HG02943 (cell line): ENCODE results near the gene ANAPC5.
"Not testable (repeated sequence)": the region's sequence is repeated elsewhere in the genome, so short reads cannot be mapped to it uniquely, and the experiment has no call there.

ENCODE experiments used
- ATAC-seq: cut with Tn5 transposase; IDR thresholded peaks from one replicate; pipeline ENCODE4 v1.9.1; 2021; ENCODE audit warnings: mild to moderate bottlenecking, low read depth, moderate library complexity; ENCODE audit not compliant: unreplicated experiment

ANAPC5 gene

DNA sequence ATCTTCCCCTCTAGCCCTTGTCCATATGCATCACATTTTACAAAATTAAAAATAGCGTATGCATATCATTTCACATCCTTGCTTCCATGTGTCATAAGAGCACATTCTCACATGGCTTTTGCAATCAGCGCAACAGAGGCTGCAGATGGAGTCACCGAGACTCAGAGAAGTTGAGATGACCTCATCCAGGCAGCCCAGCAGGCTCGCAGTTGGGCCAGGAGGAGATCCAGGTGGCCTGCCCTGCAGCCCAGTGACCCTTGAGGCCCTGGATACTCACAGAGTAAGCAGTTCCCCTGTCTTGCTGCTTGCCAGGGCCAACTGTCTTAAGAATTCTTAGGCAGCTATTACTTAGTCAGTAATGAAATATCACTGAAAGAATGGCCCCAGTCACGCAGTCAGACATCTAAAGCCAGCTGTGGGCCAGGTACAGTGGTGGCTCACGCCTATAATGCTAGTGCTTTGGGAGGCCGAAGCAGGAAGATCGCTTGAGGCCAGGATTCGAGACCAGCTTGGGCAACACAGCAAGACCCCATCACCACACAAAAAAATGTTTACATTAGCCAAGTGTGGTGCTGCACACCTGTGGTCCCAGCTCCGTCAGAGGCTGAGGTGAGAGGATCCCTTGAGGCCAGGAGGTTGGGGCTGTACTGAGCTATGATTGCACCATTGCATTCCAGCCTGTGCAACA lies 64.8 kb downstream of the ANAPC5 start:
- ATAC-seq: no peak

DNA sequence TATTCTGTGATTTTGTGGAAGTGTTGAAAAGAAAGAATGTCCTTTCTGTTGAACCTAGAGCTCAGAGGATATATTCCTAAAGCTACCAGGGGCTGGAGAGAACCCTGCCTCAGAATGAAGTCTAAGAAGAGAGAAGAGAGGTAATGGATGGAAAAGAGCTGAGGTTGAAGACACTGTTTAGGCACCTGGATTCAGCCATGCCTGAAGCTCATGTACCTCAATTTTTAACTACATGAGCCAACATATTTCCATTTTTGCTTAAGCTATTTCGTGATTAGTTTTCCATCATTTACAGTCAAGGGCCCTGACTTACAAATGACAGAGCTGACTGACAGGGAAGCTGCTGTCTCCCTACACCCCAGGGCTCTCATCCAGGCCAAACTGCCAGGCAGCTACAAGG lies 66.4 kb downstream of the ANAPC5 start:
- ATAC-seq: no peak

DNA sequence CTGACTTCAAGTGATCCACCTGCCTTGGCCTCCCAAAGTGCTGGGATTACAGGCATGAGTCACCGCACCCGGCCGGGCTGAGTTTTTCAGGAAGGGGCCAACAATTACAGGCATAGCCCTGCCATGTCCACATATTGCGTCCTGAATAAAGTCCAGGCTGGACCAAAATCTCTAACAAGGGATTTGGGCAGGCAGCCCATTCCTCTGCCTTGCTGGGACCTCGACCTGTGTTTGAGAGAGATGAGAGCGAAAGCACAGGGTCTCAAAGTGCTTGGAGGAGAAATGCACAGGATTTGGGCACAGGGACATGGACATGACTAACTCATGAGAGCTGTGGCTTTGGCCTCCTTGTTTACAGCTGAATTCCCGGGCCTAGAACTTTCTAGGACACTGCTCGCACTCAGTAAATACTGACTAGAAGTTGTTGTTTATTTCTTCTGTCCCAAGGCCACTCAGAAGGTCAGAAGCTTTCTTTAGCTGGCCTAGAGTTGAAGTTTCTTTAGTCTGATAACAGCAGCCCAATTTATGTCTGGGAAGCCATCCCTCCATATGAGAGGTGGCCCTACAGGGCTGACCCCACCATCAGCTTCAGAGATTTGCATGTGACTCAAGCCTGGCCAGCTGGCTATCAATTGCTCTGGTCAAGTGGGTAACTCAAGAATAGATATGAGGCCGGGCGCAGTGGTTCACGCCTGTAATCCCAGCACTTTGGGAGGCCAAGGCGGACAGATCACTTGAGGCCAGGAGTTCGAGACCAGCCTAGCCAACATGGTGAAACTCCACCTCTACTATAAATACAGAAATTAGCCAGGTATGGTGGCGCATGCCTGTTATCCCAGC lies 67.4 kb downstream of the ANAPC5 start:
- ATAC-seq: no peak

DNA sequence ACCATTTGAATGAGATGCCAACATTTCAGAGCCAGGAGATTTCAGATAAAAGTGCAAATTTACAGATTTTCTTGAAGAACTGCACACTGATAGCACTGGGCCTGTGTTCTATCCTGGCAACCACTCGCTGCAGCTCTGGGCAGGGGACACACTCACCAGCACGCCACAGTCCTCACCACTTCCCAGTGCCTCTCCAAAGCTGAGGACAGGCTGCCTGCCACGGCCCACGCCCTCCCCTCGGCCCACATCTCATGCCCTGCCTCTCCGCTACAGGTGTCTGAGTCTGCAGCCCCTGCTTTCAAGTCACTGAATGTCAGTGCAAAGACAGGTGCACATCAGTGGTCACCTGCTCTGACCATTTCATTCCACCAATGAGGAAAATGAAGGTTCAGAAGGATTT lies 68.4 kb downstream of the ANAPC5 start:
- ATAC-seq: no peak

DNA sequence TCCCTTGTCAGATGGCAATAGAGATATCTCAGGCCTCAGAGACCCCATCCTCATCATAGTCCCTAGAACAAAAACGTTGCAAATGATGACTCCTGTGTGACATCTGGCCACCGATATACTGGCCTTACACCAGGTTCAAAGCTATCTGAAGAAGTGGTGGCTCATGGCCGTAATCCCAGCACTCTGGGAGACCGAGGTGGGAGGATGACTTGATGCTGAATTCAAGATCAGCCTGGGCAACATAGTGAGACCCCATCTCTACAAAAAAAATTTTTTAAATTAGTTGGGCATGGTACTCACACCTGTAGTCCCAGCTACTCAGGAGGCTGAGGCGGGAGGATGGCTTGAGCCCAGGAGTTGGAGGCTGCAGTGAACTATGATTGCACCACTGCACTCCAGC lies 68.8 kb downstream of the ANAPC5 start:
- ATAC-seq: no peak

DNA sequence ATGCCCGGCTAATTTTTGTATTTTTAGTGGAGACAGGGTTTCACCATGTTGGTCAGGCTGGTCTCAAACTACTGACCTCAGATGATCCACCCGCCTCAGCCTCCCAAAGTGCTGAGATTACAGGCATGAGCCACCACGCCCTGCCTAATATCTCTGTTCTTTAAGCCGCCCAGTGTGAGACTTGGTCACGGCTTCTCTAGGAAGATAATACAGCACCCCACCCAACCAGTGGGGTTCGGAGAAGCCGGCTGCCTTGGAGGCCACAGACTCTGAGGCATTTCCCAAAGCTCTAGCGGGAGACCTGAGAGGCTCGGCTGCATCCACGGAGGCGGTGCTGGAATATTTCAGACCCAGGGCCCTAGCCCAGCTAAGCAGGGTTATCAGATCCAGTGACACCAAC lies 69.3 kb downstream of the ANAPC5 start:
- not testable (repeated sequence) for ATAC-seq

DNA sequence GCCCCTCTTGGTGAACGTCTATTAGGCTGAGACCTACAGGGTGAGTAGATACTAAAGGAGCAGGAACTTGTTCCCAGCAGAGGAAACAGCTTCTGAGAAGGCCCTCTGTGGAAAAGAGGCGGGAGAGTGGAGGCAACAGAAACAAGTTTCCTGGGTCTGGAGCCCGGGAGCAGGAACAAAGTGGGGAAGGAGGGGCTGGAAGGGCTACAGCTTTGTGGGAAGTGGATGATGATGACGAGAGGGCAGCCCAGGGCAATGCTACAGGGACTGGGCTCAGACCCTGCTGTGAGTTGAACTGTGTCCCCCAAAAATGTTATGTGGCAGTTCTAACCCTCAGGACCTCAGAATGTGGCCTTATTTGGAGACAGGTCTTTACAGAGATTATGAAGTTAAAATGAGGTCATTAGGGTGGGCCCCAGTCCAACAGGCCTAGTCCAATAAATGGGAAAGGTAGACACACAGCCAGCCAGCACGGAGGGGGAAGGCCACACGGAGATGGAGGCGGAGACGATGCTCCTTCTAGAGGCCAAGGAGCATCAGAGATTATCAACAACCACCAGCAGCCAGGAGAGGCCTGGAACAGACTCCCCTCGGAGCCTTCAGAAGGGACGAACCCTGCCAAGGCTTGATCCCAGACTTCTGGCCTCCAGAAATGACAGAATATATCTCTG lies 70.0 kb downstream of the ANAPC5 start:
- ATAC-seq: no peak

DNA sequence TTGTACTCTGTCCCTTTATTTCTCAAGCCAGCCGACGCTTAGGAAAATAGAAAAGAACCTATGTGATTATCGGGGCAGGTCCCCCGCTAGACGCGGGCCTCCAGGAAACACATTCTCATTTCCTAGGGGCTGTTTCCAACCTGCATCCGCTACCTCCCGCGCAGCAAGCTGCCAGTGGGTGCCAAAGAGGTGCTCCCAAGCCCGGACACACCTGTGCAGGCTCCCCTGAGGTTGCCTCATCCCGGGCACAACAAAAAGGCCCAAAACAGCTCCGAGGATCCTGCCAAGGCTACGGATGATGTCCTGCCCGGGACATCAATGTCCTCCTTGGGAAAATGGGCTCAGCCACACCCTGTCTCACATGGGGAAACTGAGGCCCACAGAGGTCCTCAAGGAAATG lies 71.1 kb downstream of the ANAPC5 start:
- not testable (repeated sequence) for ATAC-seq

DNA sequence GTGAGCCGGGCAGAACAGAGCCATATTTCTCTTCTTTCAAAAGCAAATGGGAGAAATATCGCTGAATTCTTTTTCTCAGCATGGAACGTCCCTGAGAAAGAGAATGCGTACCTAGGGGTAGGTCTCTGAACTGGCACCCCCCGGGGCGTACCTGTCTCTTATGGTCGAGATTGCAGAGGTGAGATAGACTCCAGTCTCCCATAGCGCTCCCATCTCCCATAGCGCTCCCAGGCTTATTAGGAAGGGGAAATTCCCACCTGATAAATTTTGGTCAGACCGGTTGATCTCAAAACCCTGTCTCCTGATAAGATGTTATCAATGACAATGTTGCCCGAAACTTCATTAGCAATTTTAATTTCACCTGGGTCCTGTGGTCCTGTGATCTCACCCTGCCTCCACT lies 71.7 kb downstream of the ANAPC5 start:
- ATAC-seq: not testable (repeated sequence)

DNA sequence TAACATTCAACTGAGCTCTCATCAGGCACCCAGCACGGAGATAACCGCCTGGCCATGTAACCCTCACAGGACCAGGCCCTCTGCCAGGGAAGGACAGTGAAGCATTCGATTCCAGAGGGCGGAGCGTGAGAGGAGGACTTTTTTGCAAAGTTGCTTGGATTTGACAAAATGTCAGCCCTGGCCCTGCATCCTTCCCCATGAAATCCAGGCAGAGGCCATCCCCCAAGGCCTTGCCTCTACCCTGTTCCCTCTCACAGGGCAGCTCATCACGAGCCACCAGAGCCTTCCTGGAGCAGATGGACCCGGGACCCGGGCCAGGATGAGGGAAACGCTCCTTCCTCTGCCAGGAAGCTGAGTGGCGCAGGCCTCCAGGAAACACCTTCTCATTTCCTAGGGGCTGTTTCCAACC lies 72.7 kb downstream of the ANAPC5 start:
- no peak for ATAC-seq

DNA sequence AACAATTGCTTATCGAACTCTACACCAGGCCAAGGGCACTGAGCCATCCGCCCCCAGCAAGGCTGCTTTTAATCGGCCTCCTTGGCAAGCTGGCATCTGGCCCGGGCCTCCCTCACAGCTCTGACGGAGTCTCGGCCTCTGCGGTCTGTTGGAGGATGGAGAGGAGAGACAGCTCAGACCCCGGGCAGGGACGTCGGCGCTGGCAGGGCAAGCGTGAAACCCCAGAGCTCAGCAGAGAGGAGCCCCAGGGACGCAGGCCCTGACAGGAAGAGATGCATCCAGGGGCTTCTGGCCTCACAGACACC lies 73.2 kb downstream of the ANAPC5 start:
- ATAC-seq: no peak

DNA sequence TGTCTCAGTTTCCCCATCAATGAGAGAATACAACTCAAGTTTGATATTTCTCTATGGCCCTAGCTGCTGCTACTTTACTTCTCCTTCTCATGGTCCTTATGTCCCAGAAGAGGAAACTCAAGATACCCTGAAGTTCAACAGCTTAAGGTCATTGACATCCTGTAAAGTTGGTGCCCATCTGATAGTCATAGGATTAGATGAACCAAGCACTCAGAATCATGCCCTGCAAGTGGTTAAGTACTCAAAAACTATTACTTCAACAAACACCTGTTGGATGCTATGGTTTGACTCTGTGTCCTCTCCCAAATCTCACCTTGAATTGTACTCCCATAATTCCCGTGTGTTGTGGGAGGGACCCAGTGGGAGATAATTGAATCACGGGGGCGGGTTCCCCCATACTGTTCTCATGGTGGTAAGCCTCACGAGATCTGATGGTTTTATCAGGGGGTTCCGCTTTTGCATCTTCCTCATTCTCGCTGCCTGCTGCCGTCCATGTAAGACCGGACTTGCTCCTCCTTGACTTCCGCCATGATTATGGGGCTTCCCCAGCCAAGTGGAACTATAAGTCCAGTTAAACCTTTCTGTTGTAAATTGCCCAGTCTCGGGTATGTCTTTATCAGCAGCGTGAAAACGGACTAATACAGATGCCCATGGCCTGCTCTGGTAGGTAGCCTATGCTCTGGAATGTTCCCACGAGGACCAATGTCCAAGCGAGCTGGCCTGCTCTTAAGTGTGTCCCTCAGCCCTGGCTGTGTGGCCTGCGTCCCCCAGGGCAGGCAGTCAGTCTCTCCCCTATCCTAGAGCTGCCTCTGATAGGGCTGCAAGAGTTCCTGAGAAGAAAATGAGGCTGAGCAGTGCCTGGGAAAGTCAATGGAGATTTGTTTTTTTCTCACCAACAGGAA lies 73.8 kb downstream of the ANAPC5 start:
- ATAC-seq: no peak

DNA sequence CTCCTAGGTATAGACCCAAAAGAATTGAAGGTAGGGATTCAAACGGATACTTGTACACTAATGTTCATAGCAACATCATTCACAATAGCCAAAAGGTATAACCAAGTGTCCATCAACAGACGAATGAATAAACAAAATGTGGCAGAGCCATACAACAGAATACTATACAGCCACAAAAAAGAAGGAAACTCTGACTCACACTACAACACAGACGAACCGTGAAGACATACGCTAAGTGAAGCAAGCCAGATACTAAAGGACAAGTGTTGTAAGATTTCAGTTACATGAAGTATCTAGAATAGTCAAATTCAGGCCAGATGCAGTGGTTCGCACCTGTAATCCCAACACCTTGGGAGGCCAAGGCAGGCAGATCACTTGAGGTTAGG lies 74.8 kb downstream of the ANAPC5 start:
- ATAC-seq: no peak

DNA sequence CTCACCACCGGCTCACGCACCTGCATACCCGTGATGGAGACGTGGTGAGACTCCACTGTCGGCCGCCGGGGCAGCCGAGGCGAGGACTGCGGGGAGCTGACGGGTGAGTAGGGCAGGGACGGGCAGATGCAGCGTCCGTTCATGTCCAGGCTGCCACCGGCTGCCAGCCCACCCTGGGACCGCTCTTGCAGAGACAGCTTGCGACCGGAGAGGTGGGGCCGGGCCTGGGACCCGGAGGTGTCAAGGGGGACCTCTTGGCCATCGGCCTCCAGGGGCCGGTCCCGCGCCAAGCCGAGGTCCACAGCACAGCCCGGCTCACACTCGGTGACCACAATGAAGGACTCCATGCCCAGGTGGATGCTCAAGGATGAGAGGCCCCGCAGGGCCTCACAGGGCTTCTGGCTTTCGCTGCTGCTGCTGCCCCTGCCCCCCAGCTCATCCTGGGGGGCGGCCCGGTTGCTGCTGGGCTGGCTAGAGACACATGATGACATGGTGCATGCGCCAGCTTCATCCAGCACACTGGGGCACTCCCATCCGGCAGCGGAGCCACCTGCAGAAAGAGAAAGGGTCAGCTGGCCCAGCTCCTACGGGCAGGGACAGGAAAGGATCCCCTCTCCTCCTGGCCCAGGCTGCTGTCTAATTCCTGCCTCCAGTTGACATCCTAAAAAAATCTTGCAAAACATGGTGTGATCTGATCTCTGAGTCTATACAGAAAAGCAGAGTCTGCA lies 78.0 kb downstream of the ANAPC5 start:
- ATAC-seq: no peak

DNA sequence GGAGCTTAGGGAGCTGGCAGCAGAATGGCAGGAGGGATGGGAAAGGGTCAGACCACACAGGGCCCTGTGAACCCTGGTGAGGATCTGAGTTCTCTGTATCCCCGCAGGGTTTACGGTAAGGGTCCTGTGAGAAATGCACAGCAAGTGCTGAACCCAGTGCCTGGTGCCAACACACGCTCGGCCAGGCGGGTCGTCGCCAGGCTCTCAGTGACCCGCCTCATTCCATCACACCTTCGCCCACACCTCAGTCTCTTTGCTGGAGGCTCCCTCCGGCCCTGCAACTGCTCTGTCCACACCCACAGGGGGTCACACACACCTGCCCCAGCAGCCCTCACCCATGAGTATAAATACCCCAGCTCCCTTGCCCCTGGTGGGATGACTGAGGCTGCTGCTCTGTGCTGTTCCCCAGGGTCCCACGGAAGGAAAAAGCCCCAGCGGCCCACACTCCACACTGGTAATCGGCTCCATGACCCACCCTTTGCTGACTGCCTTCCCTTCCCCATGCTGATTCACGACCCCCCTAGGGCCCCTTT lies 78.8 kb downstream of the ANAPC5 start:
- ATAC-seq: no peak

DNA sequence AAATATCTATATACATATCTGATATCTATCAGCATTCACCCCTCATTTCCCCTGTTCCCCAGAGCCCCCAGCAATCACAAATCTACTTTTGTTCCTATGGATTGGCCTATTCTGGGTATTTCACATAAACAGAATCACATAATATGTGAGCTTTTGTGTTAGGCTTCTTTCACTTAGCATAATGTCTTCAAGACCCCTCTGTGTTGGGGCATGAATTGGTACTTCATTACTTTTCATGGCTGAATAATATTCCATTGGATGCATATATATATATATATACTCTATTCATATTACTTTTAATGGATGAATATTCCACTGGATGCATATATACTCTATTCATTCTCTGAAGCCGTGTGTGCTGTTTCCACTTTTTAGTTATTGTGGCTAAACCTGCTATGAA lies 84.4 kb downstream of the ANAPC5 start:
- ATAC-seq: no peak

DNA sequence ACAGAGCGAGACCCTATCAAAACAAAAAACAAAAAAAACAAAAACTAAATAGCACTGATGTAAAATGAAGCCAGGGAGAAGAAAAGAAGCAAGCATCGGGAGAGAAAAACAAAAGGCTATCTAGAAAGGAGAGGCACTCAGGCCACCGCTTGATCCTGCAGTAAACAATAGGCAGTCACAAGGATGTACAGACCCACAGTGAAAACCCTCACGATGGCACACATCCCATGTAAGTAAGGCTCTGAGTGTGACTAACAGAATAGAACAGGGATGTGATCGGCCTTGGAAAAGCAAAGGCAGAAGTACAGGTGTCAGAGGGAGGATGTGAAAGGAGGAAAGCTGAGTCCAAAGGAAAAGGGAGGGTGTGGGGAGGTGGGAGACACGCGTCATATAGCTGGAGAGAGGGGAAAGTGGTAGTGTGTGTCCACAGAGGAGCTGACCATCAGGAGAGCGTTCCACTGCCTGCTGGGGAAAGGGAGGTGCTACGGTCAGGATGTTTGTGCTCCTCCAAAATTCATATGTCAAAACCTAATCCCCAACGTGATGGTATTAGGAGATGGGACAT lies 87.2 kb downstream of the ANAPC5 start:
- ATAC-seq: no peak

DNA sequence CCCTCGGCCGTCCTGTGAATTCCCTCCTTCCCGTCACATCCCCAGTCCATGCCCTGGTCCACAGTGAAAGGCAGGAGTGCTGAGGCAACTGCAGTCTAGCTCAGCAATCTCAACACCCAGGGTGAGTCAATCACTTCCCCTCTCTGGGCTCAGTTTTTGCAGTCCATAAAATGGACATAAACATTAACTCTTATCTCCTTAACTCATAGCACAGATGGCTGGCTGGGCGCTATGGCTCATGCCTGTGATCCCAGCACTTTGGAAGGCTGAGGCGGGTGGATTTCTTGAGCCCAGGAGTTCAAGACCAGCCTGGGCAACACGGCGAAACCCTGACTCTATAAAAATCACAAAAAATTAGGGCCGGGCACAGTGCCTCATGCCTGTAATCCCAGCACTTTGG lies 88.1 kb downstream of the ANAPC5 start:
- ATAC-seq: no peak

DNA sequence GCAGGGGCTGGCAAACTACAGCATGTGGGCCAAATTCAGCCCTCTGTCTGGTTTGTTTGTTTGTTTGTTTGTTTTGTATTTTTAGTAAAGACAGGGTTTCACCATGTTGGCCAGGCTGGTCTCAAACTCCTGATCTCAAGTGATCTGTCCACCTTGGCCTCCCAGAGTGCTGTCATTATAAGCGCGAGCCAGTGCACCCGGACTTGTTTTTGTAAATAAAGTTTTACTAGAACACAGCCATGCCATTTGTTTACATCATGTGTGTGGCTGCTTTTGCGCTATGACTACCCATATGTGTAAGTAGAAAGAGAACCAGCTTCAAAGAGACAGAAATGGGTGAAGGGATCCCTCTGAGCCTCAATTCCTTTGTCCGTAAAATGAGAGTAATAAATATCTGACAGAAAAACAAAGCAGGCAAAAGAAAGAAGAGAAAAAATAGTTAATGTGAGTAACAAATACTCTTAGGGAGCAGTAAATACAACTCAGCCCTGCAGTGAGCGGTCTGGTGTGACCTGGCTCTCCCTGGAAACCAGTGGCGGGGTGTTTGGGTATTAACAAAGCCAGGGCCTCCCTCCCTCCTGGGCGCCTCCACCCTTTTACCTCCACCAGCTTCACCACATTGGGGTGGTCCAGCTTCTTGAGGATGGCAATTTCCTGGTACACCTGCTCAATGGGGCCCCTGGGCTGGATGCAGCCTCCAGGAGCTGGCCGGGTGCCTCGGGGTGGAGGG lies 88.8 kb downstream of the ANAPC5 start:
- no peak for ATAC-seq
